Right ventricle myocardium superior (tissue), 1 donor: ENCODE data around the gene EIF3C. TPM values are rescaled to one million over a fixed set of nuclear protein-coding genes. Genes with fewer than 3 reads are reported as not detected.
"Not testable (repeated sequence)": the region's sequence is repeated elsewhere in the genome, so short reads cannot be mapped to it uniquely, and the experiment has no call there.

Experiments used
- ATAC-seq: fragments of 200-7000 bp; cut with Tn5 transposase; one replicate; pipeline ENCODE4 v1.9.1; 2020; ENCODE audit warnings: mild to moderate bottlenecking; ENCODE audit not compliant: poor library complexity
- DNase-seq: peaks from one replicate; pipeline ENCODE4 v3.0.0-alpha.2; 2020
- intact Hi-C: fragments of 100-400 bp; cut with DNase I; formaldehyde crosslinking; loops from one replicate; pipeline ENCODE4 v1.11.2; 2022
- microRNA-seq: library from miRNA; unstranded; fragments of <30 nt; microRNA quantifications from one replicate; pipeline ENCODE4 v1.2.0, GENCODE V29; 2020
- total RNA-seq: library from RNA; stranded (reverse); fragmentation: NEBNext Ultra II Directional; extraction: Animal tissue kit (Norgen Biotek cat#: 25700); gene quantifications from one replicate; pipeline ENCODE4 v1.2.1, GENCODE V29; 2021
- donor health status: DM: no; HTN: yes; CAD: no; lungs with severe emphysema.

The EIF3C gene
- total RNA-seq, 1 donor from 2014 or later: 378 TPM

GRCh38 chr16:28741295-28741694 is 30.0 kb downstream of the EIF3C start:
- ATAC-seq, intact Hi-C loops: not testable (repeated sequence)
- DNase-seq: peak; percentile 11

DNA sequence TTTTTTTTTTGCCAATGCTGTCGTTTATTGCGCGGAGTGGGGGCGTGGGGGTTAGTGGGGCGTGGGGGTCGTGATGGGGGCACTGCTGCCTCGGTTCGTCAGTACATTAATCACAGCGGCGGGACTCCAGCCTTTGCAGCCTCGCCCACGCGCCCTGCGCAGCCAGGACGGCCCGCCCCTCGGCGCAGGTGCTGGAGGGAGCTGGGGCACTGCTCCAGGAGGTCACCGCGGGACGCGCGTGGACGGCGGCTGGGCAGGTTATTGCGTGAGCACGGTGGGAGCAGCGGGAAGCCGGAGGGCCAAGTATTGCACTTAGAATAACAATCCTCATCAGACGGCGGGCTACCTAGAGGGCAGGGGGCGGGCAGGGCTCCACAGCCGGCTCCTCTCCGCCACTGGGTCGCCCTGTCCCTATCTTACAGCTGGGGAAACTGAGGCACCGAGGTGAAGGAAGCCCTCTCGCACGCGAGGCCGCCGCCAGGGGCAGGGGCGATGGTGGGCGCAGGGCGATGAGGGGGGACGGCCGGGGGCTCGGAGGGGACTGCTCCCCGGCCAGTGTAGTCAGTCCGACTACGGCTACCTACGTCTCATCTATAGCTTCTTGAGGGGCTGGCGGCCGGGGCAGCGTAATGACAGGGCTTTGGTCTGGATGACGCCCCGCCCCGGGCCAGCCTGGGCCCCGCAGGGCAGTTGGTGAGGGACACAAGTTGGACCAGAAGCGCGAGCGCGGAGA is 35.5 kb downstream of the EIF3C start:
- DNase-seq: peak; percentile 14
- intact Hi-C loops, ATAC-seq: not testable (repeated sequence)

- ATAC-seq: peak; percentile 99
- intact Hi-C loops: not testable (repeated sequence)
- DNase-seq: peak; percentile 61
Measured at GRCh38 chr16:28749997-28750465, 38.8 kb downstream of the EIF3C start.

DNA sequence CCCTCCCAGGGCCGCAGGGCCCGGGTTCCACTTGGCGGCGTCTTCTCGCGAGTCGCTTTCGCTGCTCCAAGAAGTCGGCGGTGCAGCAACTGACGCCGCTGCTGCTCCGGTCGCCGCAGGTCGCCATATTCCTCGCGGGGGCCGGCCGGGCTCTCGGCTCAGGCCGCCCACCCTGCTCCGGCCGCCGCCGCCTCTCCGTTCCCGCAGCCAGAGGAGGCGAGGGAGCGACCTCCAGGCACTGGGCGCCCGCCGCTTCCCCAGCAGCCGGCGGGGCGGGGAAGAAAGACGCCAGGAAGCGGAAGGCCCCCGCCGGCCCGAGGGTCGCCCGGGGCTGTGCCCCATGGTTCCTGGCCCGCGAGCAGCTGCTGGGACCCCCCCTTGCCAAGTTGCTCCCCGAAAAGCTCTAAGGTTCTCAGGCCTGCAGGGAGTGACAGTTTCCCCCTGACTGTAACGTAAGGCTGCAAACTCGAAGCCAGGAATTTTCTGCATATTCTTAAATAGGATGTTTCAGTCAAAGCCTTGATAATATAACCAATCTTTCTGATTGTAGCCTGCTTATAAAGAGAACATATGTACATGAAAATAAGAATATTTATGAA is 39.3 kb downstream of the EIF3C start:
- intact Hi-C loops, DNase-seq: not testable (repeated sequence)
- ATAC-seq: peak; percentile 86

DNA sequence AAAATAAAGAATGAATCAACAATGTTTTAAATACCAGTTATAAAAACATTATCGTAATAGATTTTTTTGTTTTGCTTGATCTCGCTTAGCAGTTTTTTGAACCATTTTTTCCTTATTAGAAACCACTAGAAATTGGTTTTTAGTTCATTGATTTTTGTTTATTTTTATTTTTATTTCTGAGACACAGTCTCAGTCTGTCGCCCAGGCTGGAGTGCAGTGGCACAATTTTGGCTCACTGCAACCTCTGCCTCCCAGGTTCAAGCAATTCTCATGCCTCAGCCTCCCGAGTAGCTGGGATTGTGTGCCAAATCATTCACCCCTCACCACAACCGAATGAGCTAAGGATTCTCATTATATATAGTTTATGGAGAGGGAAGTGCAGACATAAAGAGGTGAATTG is 40.2 kb downstream of the EIF3C start, which contains the start of gene NPIPB9:
Gene NPIPB9 (plus strand): TSS at position 301 of the 400 bp plus-strand sequence.
- DNase-seq, intact Hi-C loops, ATAC-seq: not testable (repeated sequence)

DNA sequence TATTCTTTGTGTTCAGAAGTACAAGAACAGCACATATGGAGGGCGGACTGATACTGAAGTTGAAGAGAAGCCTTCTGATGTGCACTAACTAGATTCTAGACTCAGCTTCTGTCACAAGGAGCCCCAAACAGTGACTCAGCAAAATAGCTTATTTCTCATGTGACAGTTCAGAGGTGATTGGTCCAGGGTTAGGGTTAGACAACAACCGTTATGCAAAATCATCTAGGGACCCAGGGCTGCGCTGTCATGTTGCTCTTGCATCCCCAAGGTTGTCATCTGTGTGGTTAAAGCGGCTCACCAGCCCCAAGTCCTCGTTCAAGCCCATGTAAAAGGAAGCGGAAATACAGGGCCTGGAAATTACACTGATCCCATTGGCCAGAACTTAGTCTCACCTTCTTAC is 70.4 kb downstream of the EIF3C start:
- intact Hi-C loops, DNase-seq, ATAC-seq: not testable (repeated sequence)

DNA sequence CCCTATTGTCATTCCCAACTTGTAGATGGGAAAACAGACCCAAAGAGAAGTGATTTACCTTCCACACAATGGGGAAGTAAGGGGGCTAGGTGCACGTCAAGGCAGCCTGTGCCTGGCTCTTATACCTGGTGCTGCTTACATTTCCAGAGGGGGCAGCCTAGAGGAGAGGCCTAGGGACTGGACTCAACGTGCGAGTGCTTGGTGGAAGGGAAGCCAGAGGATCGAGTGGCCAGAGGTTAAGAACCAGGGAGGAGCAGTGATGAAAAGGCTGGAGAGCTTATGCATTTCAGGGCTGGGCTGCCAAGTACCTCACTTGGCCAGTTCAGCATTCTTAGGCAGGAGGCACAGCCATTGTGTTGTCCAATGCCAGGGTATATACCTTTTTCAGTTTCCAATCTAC is 71.1 kb downstream of the EIF3C start:
- DNase-seq, ATAC-seq, intact Hi-C loops: not testable (repeated sequence)

Small RNA genes within 50 kb of the gene (microRNA-seq; reads per million reads assigned to microRNA genes)
- gene MIR6862-2: not detected

Other genes with a start within 250 kb of the EIF3C start
- not detected for gene NPIPB7, start 239.1 kb upstream of the EIF3C start, total RNA-seq
- 11.5 TPM for gene CLN3, start 219.4 kb upstream of the EIF3C start, total RNA-seq
- 0.48 TPM for gene APOBR, start 216.8 kb upstream of the EIF3C start, total RNA-seq
- not detected for gene IL27, start 204.6 kb upstream of the EIF3C start, total RNA-seq
- gene NUPR1, start 172.5 kb upstream of the EIF3C start, total RNA-seq: 47.3 TPM
- 13.2 TPM for gene SGF29, start 157.5 kb upstream of the EIF3C start, total RNA-seq
- 1.0 TPM for gene SULT1A2, start 114.4 kb upstream of the EIF3C start, total RNA-seq
- 13.1 TPM for gene SULT1A1, start 101.4 kb upstream of the EIF3C start, total RNA-seq
- not detected for gene NPIPB8, start 73.4 kb upstream of the EIF3C start, total RNA-seq
- gene NPIPB9, start 40.3 kb downstream of the EIF3C start, total RNA-seq: 0.19 TPM
- 43.9 TPM for gene ATXN2L, start 111.5 kb downstream of the EIF3C start, total RNA-seq
- gene TUFM, start 134.9 kb downstream of the EIF3C start, total RNA-seq: 253 TPM
- 40.2 TPM for gene SH2B1, start 152.4 kb downstream of the EIF3C start, total RNA-seq
- gene ATP2A1, start 167.0 kb downstream of the EIF3C start, total RNA-seq: not detected
- 18.2 TPM for gene RABEP2, start 213.8 kb downstream of the EIF3C start, total RNA-seq
- gene CD19, start 220.5 kb downstream of the EIF3C start, total RNA-seq: not detected
- gene NFATC2IP, start 239.5 kb downstream of the EIF3C start, total RNA-seq: 15.8 TPM